Type B pancreatic cell (in vitro differentiated cells): ENCODE results near the gene KRR1. TPM values are rescaled to one million over a fixed set of nuclear protein-coding genes. Genes with fewer than 3 reads are reported as not detected.
"Not testable (repeated sequence)": the region's sequence is repeated elsewhere in the genome, so short reads cannot be mapped to it uniquely, and the experiment has no call there.

Experiments used
- DNase-seq: peaks from one replicate; pipeline ENCODE4 v3.0.0; 2021; ENCODE audit warnings: mixed read lengths; ENCODE audit not compliant: unreplicated experiment; ENCODE audit errors: extremely low spot score
- H3K27ac Mint-ChIP-seq: 2 replicates; pipeline ENCODE4 v1.8.0; 2021; ENCODE audit warnings: mild to moderate bottlenecking, mixed read lengths
- H3K27me3 Mint-ChIP-seq: 2 replicates; pipeline ENCODE4 v1.8.0; 2021; ENCODE audit warnings: mixed read lengths
- H3K36me3 Mint-ChIP-seq: 2 replicates; pipeline ENCODE4 v1.8.0; 2021; ENCODE audit warnings: mixed read lengths
- H3K4me1 Mint-ChIP-seq: one replicate; pipeline ENCODE4 v1.8.0; 2021; ENCODE audit warnings: mixed read lengths; ENCODE audit not compliant: unreplicated experiment
- H3K4me3 Mint-ChIP-seq: 2 replicates; pipeline ENCODE4 v1.8.0; 2021; ENCODE audit warnings: mild to moderate bottlenecking, mixed read lengths
- H3K9me3 Mint-ChIP-seq: 2 replicates; pipeline ENCODE4 v1.8.0; 2021; ENCODE audit warnings: mixed read lengths
- CTCF ChIP-seq: fragments of 200-600 bp; sonication (generic); conservative IDR thresholded peaks from 2 replicates; pipeline ENCODE4 v1.5.0; 2021; ENCODE audit warnings: antibody characterized with exemption, mild to moderate bottlenecking
- total RNA-seq: library from RNA; stranded (reverse); gene quantifications from 2 replicates; pipeline ENCODE4 v1.2.1, GENCODE V29; 2021; ENCODE audit warnings: low replicate concordance

Gene KRR1
- total RNA-seq, 1 donor from 2014 or later, result 66.9 TPM

- peaks cover 17% of the 10 kb centered on the region for H3K9me3 Mint-ChIP-seq
- no peaks in the 10 kb centered on the region for H3K36me3 Mint-ChIP-seq
- no peaks in the 10 kb centered on the region for H3K4me1 Mint-ChIP-seq
- H3K27me3 Mint-ChIP-seq, result no peaks in the 10 kb centered on the region
- no peak overlapping the region for H3K4me3 Mint-ChIP-seq
- DNase-seq, result no peak
- H3K27ac Mint-ChIP-seq, result no peak overlapping the region
- no peak for TF ChIP-seq CTCF
Observed at GRCh38 chr12:75460204-75460603, 51.2 kb downstream of the KRR1 start.

GRCh38 chr12:75459755-75460154 lies 51.7 kb downstream of the KRR1 start:
- Mint-ChIP-seq H3K36me3 (no peaks in the 10 kb centered on the region), H3K9me3 (peaks cover 17% of the 10 kb centered on the region), H3K4me1 (no peaks in the 10 kb centered on the region)

GRCh38 chr12:75457866-75458265 lies 53.5 kb downstream of the KRR1 start:
- DNase-seq, H3K4me3 Mint-ChIP-seq, H3K27me3 Mint-ChIP-seq, H3K4me1 Mint-ChIP-seq, H3K36me3 Mint-ChIP-seq, H3K27ac Mint-ChIP-seq: not testable (repeated sequence)
- H3K9me3 Mint-ChIP-seq, result peaks cover 17% of the 10 kb centered on the region

More at GRCh38 chr12:75459755-75460154, 51.7 kb downstream of the KRR1 start:
- TF ChIP-seq CTCF, result no peak
- DNase-seq, result no peak
- Mint-ChIP-seq H3K27me3 (no peaks in the 10 kb centered on the region), H3K27ac (no peak overlapping the region), H3K4me3 (no peak overlapping the region)

- no peak for DNase-seq
Observed at GRCh38 chr12:75457191-75457590, 54.2 kb downstream of the KRR1 start.

GRCh38 chr12:75455839-75456238 lies 55.6 kb downstream of the KRR1 start:
- no peaks in the 10 kb centered on the region for H3K36me3 Mint-ChIP-seq
- no peak overlapping the region for H3K27ac Mint-ChIP-seq
- no peak for TF ChIP-seq CTCF
- DNase-seq, result no peak
- H3K4me3 Mint-ChIP-seq, result no peak overlapping the region
- H3K27me3 Mint-ChIP-seq, result no peaks in the 10 kb centered on the region
- peaks cover 16% of the 10 kb centered on the region for H3K9me3 Mint-ChIP-seq
- H3K4me1 Mint-ChIP-seq, result no peaks in the 10 kb centered on the region

More at GRCh38 chr12:75457191-75457590, 54.2 kb downstream of the KRR1 start:
- no peaks in the 10 kb centered on the region for H3K27me3 Mint-ChIP-seq
- no peak overlapping the region for H3K27ac Mint-ChIP-seq
- H3K4me3 Mint-ChIP-seq, result no peak overlapping the region
- H3K36me3 Mint-ChIP-seq, result no peaks in the 10 kb centered on the region
- no peaks in the 10 kb centered on the region for H3K4me1 Mint-ChIP-seq
- H3K9me3 Mint-ChIP-seq, result peaks cover 17% of the 10 kb centered on the region
- no peak for TF ChIP-seq CTCF

GRCh38 chr12:75452675-75453330 lies 58.6 kb downstream of the KRR1 start:
- TF ChIP-seq CTCF, result no peak
- Mint-ChIP-seq H3K4me3 (no peak overlapping the region), H3K27ac (no peak overlapping the region), H3K36me3 (no peaks in the 10 kb centered on the region), H3K27me3 (no peaks in the 10 kb centered on the region), H3K4me1 (no peaks in the 10 kb centered on the region), H3K9me3 (peaks cover 9% of the 10 kb centered on the region)
- no peak for DNase-seq
